ENCODE data around the gene ARHGAP22.

DNA sequence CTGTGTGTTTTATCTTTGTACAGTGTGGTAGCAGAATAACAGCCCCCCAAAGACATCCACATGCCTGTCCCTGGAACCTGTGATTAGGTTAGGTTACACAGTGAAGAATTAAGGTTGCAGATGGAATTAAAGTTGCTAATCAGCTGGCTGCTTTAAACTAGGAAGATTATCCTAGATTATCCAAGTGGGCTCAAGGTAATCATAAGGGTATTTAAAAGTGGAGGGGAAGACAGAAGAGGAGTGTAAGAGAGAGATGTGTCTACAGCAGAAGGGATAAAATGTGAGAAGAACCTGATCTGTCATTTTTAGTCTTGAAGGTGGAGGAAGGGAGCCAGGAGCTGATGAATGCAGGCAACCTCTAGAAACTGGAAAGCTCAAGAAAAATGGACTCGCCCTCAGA lies 117.6 kb downstream of the ARHGAP22 start:
- no peak for TF ChIP-seq POLR2A (IDR thresholded peaks at IDR 0.05; ENCODE audit: low read length)
- TF ChIP-seq GATA1 (IDR thresholded peaks at IDR 0.05; ENCODE audit: low read depth, low read length), result no peak
